ENCODE data around the gene EPX.

The EPX gene

DNA sequence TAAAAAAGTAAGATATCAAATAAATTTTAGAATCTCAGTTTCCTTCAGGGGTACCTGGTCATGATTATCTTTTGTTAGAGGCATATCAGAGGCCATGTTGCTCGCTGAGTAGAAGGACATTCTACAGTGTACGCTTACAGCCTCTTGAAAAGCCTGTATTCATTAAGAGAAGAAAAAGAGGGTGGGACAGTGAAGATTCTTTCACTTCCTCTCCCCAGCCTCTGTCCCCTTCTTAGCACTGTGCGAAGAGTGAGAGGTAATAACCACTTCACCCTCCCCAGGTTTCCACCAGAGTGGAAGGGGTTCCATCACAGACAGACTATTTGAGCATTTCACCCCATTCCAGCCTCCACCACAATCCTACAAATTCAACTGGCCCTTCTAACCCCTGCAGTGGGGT is 41.0 kb downstream of the EPX start:
- no peak for TF ChIP-seq SNAI2 (CRISPR knock-in tag; IDR thresholded peaks at IDR 0.05)
- no peak for TF ChIP-seq TOX (CRISPR knock-in tag; IDR thresholded peaks at IDR 0.05; ENCODE audit: borderline replicate concordance)
- no peak for TF ChIP-seq ISL1 (CRISPR knock-in tag; IDR thresholded peaks at IDR 0.05)
- TF ChIP-seq, protein P1, sequence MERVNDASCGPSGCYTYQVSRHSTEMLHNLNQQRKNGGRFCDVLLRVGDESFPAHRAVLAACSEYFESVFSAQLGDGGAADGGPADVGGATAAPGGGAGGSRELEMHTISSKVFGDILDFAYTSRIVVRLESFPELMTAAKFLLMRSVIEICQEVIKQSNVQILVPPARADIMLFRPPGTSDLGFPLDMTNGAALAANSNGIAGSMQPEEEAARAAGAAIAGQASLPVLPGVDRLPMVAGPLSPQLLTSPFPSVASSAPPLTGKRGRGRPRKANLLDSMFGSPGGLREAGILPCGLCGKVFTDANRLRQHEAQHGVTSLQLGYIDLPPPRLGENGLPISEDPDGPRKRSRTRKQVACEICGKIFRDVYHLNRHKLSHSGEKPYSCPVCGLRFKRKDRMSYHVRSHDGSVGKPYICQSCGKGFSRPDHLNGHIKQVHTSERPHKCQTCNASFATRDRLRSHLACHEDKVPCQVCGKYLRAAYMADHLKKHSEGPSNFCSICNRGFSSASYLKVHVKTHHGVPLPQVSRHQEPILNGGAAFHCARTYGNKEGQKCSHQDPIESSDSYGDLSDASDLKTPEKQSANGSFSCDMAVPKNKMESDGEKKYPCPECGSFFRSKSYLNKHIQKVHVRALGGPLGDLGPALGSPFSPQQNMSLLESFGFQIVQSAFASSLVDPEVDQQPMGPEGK (CRISPR knock-in tag; IDR thresholded peaks at IDR 0.05; ENCODE audit: borderline replicate concordance), result no peak
- TF ChIP-seq, protein P2, sequence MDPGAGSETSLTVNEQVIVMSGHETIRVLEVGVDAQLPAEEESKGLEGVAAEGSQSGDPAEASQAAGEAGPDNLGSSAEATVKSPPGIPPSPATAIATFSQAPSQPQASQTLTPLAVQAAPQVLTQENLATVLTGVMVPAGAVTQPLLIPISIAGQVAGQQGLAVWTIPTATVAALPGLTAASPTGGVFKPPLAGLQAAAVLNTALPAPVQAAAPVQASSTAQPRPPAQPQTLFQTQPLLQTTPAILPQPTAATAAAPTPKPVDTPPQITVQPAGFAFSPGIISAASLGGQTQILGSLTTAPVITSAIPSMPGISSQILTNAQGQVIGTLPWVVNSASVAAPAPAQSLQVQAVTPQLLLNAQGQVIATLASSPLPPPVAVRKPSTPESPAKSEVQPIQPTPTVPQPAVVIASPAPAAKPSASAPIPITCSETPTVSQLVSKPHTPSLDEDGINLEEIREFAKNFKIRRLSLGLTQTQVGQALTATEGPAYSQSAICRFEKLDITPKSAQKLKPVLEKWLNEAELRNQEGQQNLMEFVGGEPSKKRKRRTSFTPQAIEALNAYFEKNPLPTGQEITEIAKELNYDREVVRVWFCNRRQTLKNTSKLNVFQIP (CRISPR knock-in tag; IDR thresholded peaks at IDR 0.05; ENCODE audit: borderline replicate concordance, low read depth), result no peak
- no peak for TF ChIP-seq ARNTL (CRISPR knock-in tag; IDR thresholded peaks at IDR 0.05; ENCODE audit: borderline replicate concordance, low read depth)
- no peak for TF ChIP-seq ZNF8 (CRISPR knock-in tag; IDR thresholded peaks at IDR 0.05)
- ATAC-seq, result no peak

DNA sequence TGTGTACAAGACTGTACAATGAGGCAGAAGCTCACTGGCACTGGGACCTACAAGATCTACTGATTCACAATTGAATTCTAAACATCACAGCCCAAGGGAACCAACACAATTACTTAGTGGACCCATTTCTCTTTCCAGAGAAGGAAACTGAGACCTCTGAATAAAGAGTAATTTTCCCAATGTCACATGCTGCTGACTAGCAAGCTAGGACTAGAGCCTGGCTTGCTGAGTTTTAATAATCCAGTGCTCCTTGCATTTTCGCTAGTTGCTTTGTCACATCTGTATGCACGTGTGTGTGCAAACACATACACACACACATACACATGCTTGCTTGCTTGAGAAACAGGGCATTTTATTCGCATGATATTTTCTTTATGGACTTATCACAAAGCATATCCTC is 42.0 kb downstream of the EPX start:
- TF ChIP-seq BACH2 (CRISPR knock-in tag; IDR thresholded peaks at IDR 0.05; ENCODE audit: borderline replicate concordance) (no peak), GLIS3 (CRISPR knock-in tag; IDR thresholded peaks at IDR 0.05) (no peak), PPARA (CRISPR knock-in tag; IDR thresholded peaks at IDR 0.05; ENCODE audit: borderline replicate concordance) (no peak), ISL1 (CRISPR knock-in tag; IDR thresholded peaks at IDR 0.05) (no peak), ESRRG (CRISPR knock-in tag; IDR thresholded peaks at IDR 0.05) (no peak), ZC3H10 (CRISPR knock-in tag; IDR thresholded peaks at IDR 0.05) (no peak), TOX (CRISPR knock-in tag; IDR thresholded peaks at IDR 0.05; ENCODE audit: borderline replicate concordance) (no peak), ARNTL (CRISPR knock-in tag; IDR thresholded peaks at IDR 0.05; ENCODE audit: borderline replicate concordance, low read depth) (no peak), ZNF70 (CRISPR knock-in tag; IDR thresholded peaks at IDR 0.05) (no peak)
- TF ChIP-seq, protein P1 (CRISPR knock-in tag; IDR thresholded peaks at IDR 0.05; ENCODE audit: borderline replicate concordance), result no peak
- TF ChIP-seq, protein P3, sequence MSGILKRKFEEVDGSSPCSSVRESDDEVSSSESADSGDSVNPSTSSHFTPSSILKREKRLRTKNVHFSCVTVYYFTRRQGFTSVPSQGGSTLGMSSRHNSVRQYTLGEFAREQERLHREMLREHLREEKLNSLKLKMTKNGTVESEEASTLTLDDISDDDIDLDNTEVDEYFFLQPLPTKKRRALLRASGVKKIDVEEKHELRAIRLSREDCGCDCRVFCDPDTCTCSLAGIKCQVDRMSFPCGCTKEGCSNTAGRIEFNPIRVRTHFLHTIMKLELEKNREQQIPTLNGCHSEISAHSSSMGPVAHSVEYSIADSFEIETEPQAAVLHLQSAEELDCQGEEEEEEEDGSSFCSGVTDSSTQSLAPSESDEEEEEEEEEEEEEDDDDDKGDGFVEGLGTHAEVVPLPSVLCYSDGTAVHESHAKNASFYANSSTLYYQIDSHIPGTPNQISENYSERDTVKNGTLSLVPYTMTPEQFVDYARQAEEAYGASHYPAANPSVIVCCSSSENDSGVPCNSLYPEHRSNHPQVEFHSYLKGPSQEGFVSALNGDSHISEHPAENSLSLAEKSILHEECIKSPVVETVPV (CRISPR knock-in tag; IDR thresholded peaks at IDR 0.05), result no peak
- no peak for ATAC-seq

DNA sequence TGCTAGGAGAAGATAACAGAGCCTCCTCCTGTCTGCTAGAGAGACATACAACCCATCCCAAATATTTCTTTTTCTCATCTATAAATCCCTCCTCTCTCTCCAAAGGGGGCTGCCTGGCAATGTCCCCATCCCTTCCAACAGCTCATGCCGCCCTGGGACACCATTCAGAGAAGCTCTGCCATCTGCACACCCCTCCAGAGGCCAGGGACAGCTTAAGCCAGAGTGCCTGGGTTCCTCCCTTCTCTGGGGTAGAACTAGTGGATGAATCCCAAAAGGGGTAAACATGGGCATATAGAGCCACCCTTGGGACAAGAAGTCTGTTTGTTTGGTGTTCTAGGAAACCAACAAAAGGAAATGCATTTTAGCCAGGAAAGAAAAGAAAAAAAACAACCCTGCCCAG is 43.3 kb downstream of the EPX start:
- TF ChIP-seq ZNF8 (CRISPR knock-in tag; IDR thresholded peaks at IDR 0.05) (no peak), BACH2 (CRISPR knock-in tag; IDR thresholded peaks at IDR 0.05; ENCODE audit: borderline replicate concordance) (no peak), PPARA (CRISPR knock-in tag; IDR thresholded peaks at IDR 0.05; ENCODE audit: borderline replicate concordance) (no peak), TOX (CRISPR knock-in tag; IDR thresholded peaks at IDR 0.05; ENCODE audit: borderline replicate concordance) (no peak), ISL1 (CRISPR knock-in tag; IDR thresholded peaks at IDR 0.05) (no peak), ARNTL (CRISPR knock-in tag; IDR thresholded peaks at IDR 0.05; ENCODE audit: borderline replicate concordance, low read depth) (no peak)
- TF ChIP-seq, protein P1 (CRISPR knock-in tag; IDR thresholded peaks at IDR 0.05; ENCODE audit: borderline replicate concordance), result no peak
- TF ChIP-seq, protein P2 (CRISPR knock-in tag; IDR thresholded peaks at IDR 0.05; ENCODE audit: borderline replicate concordance, low read depth), result no peak
- ATAC-seq, result no peak

DNA sequence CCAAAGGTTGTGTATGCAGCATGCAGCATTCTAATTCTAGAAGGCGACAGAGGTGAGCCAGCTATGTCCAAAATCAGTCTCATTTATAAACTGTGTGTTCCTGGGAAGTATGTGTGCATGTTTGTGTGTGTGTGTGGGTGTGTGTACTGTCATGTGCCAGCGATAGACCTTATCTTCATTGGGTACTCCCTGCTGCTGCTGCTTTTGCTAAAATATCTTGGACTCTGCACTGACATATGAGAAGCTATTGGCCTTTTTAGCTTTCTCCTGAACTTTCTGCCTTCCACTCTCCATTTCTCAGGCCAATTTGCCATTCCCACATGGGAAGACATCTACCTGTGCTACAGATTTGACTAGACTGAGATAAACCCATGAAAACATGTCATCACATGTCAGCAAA is 43.9 kb downstream of the EPX start:
- no peak for ATAC-seq
- TF ChIP-seq BACH2 (CRISPR knock-in tag; IDR thresholded peaks at IDR 0.05; ENCODE audit: borderline replicate concordance), result no peak
- no peak for TF ChIP-seq GLIS3 (CRISPR knock-in tag; IDR thresholded peaks at IDR 0.05)
- TF ChIP-seq SNAI2 (CRISPR knock-in tag; IDR thresholded peaks at IDR 0.05), result no peak
- no peak for TF ChIP-seq ZFP30 (CRISPR knock-in tag; IDR thresholded peaks at IDR 0.05)
- TF ChIP-seq, protein P4, sequence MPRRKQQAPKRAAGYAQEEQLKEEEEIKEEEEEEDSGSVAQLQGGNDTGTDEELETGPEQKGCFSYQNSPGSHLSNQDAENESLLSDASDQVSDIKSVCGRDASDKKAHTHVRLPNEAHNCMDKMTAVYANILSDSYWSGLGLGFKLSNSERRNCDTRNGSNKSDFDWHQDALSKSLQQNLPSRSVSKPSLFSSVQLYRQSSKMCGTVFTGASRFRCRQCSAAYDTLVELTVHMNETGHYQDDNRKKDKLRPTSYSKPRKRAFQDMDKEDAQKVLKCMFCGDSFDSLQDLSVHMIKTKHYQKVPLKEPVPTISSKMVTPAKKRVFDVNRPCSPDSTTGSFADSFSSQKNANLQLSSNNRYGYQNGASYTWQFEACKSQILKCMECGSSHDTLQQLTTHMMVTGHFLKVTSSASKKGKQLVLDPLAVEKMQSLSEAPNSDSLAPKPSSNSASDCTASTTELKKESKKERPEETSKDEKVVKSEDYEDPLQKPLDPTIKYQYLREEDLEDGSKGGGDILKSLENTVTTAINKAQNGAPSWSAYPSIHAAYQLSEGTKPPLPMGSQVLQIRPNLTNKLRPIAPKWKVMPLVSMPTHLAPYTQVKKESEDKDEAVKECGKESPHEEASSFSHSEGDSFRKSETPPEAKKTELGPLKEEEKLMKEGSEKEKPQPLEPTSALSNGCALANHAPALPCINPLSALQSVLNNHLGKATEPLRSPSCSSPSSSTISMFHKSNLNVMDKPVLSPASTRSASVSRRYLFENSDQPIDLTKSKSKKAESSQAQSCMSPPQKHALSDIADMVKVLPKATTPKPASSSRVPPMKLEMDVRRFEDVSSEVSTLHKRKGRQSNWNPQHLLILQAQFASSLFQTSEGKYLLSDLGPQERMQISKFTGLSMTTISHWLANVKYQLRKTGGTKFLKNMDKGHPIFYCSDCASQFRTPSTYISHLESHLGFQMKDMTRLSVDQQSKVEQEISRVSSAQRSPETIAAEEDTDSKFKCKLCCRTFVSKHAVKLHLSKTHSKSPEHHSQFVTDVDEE (CRISPR knock-in tag; IDR thresholded peaks at IDR 0.05), result no peak
- TF ChIP-seq, protein P3 (CRISPR knock-in tag; IDR thresholded peaks at IDR 0.05), result no peak
- no peak for TF ChIP-seq ZC3H10 (CRISPR knock-in tag; IDR thresholded peaks at IDR 0.05)
- no peak for TF ChIP-seq ARNTL (CRISPR knock-in tag; IDR thresholded peaks at IDR 0.05; ENCODE audit: borderline replicate concordance, low read depth)
- TF ChIP-seq ZNF8 (CRISPR knock-in tag; IDR thresholded peaks at IDR 0.05), result no peak
- no peak for TF ChIP-seq RARB (CRISPR knock-in tag; IDR thresholded peaks at IDR 0.05)
- no peak for TF ChIP-seq CSDC2 (CRISPR knock-in tag; IDR thresholded peaks at IDR 0.05)

Measured in SK-N-SH treated with all-trans-retinoic acid at 6 μM for 48 hours (cell line).